ENCODE data around the gene LHX4.

LHX4 gene

DNA sequence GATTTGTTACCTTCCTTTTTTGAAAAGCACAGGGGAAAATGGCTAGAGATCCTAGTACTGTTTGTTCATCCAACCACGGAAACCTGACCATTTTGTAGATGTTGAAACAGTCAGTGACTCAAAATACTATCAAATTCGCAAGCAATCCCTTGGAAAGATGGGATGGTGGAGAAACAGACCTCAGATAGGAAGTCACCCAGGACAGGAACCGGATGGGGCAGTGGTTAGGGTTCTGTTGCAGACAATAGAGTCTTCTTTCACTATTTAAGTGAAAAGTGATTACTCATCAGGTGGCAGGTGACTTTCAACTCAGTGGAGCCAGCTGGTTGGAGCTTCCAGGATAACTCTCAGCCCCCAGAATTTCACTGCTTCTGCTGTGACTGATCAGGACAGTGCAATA lies 17.0 kb downstream of the LHX4 start:
- no peak for DNase-seq

DNA sequence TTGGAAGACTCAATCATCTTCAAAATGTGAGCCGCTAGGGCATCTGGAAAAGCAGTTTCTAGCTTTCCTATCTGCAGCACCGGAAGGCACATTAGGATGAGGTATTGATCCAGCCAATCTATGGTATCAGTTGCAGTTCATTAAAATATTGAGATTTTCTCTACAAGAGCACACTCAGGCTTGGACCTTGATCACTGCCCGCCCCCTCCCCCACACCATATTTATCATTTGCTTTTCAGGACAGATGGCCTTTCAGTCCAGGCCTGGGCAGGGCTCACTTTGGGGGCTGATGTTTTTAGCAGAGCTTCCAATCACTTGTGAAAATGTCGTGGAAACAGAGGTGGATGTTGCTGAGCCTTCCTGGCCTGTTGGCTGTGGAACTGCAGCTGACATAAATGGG lies 17.5 kb downstream of the LHX4 start:
- DNase-seq, result no peak

- DNase-seq, result no peak
These were observed 18.1 kb downstream of the LHX4 start for GRCh38 chr1:180248176-180248575.

GRCh38 chr1:180248731-180249681 lies 18.9 kb downstream of the LHX4 start:
- DNase-seq, result no peak

DNA sequence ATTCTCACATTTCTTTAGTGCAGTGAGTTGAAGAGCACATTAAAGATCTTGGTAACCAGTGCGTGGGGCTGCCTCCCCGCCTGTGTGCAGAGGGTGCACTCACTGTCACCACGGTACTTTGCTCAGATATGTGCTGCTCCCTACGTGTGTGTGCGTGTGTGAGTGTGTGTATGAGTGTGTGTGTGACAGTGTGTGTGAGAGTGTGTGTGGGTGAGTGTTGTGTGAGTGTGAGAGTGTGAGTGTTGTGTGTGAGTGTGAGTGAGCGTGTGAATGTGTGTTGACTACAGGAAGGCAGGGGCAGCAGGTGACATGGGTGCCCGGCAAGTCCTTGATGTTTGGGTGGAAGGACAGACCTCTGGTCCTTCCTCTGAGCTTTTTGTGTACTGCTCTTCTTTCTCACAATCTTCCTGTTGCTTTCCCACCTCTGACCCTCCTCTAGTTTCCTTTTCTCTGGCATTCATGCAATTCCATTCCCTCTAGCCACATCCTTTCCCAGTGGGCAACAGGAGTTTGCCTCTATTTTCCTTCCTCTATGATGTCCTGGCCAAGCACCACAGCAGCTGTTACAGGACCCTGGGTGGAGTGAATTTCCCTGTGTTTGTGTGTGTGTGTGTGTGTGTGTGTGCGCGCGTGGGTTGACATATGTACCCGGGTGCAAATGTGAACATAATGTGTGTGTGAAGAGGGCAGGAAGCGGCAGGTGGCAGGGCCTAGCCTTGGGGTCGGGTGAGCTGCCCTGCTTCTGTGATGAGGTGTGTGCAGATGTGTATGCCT lies 19.8 kb downstream of the LHX4 start:
- no peak for DNase-seq

DNA sequence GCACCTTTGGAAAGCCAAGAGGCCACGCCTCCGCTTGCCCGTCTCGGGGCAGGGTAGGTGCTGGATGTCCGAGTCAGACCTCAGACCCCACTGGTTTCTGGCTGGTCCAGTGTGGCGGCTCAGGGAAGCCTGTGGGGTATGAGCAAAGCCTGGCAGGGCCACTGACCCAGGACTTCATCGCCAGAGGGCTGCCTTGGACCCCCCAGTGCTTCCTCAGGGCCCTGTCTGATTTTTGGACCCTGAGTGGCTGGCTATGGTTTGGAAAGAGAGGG lies 20.4 kb downstream of the LHX4 start:
- DNase-seq, result no peak

- no peak for DNase-seq
These were observed 20.9 kb downstream of the LHX4 start for GRCh38 chr1:180250883-180251509.

GRCh38 chr1:180251526-180252305 lies 21.7 kb downstream of the LHX4 start:
- DNase-seq, result no peak

GRCh38 chr1:180252638-180253536 lies 22.8 kb downstream of the LHX4 start:
- peak; percentile 61 for DNase-seq

- no peak for DNase-seq
These were observed 23.8 kb downstream of the LHX4 start for GRCh38 chr1:180253585-180254495.

- no peak for DNase-seq
These were observed 24.4 kb downstream of the LHX4 start for GRCh38 chr1:180254496-180254819.

- no peak for DNase-seq
These were observed 24.8 kb downstream of the LHX4 start for GRCh38 chr1:180254854-180255253.

DNA sequence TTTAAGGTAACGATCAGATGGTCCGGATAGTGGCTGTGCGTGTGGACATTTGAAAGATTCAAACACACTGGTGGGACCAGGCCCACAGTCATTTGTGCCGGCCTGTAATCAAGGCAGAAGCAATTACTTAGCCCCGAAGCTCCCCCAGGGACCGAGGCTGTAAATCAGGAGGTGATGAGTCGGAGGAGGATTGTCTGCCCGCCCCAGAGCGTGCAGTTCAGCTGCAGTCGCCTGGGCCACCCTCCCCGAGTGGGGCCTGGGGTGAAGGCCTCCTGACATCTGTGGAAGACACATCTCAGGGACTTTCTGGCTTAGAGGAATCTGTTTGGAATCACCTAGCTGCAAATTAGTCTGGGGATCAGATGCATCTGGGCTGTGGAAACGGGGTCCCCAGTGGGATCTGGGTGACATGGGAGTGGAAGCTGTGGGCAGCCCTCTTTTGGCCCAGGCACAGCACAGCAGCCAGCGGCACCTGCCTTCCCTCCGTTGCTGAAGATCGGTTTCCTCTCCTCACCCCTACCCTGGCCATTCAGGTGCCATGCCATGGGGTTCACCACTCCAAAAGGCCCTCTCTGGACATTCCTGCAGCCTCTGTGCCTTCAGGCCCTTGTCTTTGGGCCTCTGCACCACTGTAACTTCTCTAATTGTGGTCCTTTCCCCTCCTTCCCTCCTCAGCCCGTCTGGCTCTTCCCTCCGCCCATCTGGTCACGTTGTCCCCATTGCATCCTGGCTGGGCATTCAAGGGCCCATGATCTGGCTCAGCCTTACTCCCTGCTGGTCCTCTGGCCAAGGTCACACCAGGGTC lies 25.7 kb downstream of the LHX4 start:
- no peak for DNase-seq

GRCh38 chr1:180256341-180257027 lies 26.4 kb downstream of the LHX4 start:
- no peak for DNase-seq

- no peak for DNase-seq
These were observed 26.9 kb downstream of the LHX4 start for GRCh38 chr1:180257028-180257386.

DNA sequence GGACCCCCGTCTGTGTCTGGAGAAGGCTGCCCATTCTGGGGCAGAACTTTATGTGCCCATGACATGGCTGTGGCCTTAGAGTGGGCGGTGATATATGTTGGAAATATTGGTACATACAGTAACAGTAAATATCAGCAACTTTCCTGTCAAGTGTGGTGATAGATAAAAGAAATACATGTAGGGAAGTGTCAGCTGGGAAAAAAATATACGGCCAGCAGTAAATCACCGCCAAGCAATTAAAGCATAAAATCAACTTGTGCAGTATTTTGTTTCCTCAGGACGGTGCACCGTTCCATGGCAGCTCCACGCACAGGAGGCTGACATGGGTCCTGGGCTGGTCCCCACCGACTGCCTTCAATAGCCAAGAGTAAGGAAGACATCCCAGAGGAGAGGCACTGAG lies 27.4 kb downstream of the LHX4 start:
- no peak for DNase-seq

- no peak for DNase-seq
These were observed 28.2 kb downstream of the LHX4 start for GRCh38 chr1:180258290-180258689.

DNA sequence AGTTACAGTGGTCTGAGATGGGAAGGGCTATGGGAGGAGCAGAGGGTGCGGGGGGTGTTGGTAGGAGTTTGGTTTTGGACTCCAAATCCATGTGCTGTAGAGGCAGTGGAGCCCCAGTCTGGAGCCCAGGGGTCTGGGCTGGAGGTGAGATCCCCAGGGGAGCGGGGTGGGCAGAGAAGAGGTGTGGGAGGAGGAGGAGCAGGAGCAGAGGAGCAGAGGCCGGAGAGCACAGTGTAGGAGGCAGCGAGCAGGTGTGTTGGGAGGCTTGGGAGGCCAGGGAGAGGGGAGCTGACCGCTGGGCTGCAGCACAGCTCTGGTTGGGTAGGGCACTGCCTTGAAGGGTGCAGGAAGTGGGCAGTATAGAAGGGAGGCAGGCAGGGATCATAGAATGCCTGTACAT lies 28.9 kb downstream of the LHX4 start:
- DNase-seq, result no peak

Measured in activated CD4-positive, alpha-beta T cell treated with anti-CD3 and anti-CD28 coated beads, Interleukin-2, amount 50 U/mL, for 1 hour (primary cell).